Omental fat pad (tissue), 4 donors: ENCODE data around the gene PROKR1. TPM values are rescaled to one million over a fixed set of nuclear protein-coding genes. Genes with fewer than 3 reads are reported as not detected.

Experiments used
- ATAC-seq: fragments of 150-250 bp; one replicate; pipeline ENCODE4 v1.9.1; 2016; ENCODE audit warnings: mild to moderate bottlenecking, moderate library complexity; ENCODE audit not compliant: low FRiP score
- DNase-seq: peaks from one replicate; pipeline ENCODE4 v3.0.0-alpha.2; 2019; ENCODE audit warnings: low spot score
- total RNA-seq, 4 donors: library from RNA; depleted of rRNA; stranded (reverse); fragments of >200 nt; gene quantifications; one replicate each; pipeline ENCODE4 v1.1.0, GENCODE V29; 2016
- TF ChIP-seq, protein P1 (sequence below), 3 donors: fragments of 450-650 bp; IDR thresholded peaks; one replicate each; pipeline ENCODE4 v1.5.1; 2016 to 2017; ENCODE audit warnings: antibody characterized with exemption in 3 of 3, mild to moderate bottlenecking in 3 of 3, moderate library complexity in 2 of 3

The PROKR1 gene
- total RNA-seq, 4 donors from 2014 or later, result 0.46 to 3.6 (median 1.3) TPM

DNA sequence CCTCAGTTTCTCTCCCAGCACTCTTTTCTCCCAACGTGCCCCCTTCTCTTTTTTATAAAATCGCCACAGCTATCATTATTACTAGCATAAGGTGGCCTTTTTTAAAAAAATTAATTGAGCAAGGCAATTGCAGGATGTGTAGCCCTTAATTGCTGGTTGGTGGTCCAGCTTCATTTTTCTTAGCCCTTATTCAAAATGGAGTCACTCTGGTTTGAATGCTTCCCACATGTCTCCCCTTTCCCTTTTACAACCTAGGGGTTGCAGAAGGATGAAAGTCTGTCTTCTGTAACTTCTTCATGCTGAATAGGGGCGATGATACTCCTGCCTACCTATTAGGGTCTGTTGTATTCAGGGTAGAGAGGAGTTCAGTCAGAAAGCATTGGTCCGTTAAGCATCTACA, 36.6 kb upstream of the PROKR1 start:
- ATAC-seq (no peak), DNase-seq (no peak)
- TF ChIP-seq, protein P1, sequence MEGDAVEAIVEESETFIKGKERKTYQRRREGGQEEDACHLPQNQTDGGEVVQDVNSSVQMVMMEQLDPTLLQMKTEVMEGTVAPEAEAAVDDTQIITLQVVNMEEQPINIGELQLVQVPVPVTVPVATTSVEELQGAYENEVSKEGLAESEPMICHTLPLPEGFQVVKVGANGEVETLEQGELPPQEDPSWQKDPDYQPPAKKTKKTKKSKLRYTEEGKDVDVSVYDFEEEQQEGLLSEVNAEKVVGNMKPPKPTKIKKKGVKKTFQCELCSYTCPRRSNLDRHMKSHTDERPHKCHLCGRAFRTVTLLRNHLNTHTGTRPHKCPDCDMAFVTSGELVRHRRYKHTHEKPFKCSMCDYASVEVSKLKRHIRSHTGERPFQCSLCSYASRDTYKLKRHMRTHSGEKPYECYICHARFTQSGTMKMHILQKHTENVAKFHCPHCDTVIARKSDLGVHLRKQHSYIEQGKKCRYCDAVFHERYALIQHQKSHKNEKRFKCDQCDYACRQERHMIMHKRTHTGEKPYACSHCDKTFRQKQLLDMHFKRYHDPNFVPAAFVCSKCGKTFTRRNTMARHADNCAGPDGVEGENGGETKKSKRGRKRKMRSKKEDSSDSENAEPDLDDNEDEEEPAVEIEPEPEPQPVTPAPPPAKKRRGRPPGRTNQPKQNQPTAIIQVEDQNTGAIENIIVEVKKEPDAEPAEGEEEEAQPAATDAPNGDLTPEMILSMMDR (IDR thresholded peaks at IDR 0.05), result no peak

DNA sequence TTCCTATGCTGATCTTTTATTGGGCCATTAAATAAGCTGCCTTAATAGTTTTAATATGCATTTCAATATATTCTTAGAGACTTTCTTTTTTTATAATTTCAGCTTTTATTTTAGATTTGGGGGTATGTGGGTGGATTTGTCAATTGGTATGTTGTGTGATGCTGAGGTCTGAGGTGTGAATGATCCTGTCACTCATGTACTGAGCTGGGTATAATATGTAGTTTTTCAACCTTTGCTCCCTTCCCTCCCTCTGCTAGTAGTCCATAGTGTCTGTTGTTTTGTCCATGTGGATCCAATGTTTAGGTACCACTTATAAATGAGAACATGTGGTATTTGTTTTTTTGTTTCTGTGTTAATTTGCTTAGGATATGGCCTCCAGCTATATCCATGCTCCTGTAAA, 35.5 kb upstream of the PROKR1 start:
- TF ChIP-seq, protein P1 (IDR thresholded peaks at IDR 0.05), result no peak
- ATAC-seq, result no peak
- DNase-seq, result no peak

DNA sequence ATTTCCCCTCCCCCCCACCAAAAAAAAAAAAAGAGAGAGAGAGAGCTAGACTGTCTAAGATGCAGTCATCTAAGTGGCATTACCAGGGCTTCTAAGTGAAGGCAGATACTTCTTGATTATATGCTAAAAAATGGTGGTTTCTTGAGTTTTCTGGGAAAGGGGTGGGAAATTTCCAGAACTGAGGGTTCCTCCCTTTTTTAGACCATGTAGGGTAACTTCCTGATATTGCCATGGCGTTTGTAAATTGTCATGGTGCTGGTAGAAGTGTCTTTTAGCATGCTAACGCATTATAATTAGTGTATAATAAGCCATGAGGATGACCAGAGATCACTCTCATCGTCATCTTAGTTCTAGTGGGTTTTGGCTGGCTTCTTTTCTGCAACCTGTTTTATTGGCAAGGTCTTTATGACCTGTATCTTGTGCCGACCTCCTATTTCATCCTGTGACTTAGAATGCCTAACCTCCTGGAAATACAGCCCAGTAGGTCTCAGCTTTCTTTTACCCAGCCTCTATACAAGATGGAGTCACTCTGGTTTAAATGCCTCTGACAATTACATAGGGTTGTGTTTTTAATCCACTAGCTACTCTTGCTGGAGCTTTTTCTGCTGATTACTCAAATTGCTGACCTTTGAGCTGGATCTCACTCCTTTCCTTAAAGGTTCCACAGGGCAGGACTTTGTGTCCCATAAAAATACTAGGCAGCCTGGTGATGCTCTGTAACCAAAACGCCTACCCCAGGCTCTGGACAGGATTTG, 30.4 kb upstream of the PROKR1 start:
- ATAC-seq, result no peak
- no peak for DNase-seq
- TF ChIP-seq, protein P1 (IDR thresholded peaks at IDR 0.05), result no peak

DNA sequence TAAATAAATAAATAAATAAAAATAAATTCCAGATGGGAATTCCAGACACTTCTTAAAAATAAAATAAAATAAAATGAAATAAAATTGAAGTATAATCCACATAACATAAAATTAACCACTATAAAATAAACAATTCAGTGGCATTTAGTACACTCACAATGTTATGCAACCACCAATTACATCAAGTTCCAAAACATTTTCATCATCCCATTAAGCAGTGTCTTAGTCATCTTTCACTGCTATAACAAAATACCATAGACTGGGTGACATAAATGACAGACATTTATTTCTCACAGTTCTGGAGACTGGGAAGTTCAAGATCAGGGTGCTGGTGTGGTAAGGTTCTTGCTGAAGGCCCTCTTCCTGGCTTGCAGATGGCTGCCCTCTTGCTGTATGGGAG, 22.6 kb upstream of the PROKR1 start:
- DNase-seq, result no peak
- no peak for ATAC-seq
- TF ChIP-seq, protein P1 (IDR thresholded peaks at IDR 0.05), result no peak

DNA sequence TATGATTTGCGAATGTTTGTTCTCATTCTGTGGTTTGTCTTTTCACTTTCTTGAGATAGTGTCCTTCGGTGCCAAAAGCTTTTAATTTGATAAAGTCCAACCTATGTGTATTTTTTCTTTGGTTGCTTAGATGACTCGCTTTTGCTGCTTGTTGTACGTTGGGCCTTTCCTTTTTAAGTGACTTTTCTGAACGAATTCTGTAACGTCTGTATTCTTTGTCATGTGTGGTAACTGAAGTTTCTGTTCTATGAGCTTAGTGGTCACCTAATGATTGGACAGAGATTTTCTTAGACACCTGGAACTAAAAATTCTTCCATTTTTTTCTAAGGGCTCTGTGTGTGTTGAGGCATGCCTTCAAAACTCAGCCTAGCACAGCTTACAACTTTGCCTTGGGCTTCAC, 19.6 kb upstream of the PROKR1 start:
- DNase-seq, result no peak
- no peak for ATAC-seq
- TF ChIP-seq, protein P1 (IDR thresholded peaks at IDR 0.05), result no peak

DNA sequence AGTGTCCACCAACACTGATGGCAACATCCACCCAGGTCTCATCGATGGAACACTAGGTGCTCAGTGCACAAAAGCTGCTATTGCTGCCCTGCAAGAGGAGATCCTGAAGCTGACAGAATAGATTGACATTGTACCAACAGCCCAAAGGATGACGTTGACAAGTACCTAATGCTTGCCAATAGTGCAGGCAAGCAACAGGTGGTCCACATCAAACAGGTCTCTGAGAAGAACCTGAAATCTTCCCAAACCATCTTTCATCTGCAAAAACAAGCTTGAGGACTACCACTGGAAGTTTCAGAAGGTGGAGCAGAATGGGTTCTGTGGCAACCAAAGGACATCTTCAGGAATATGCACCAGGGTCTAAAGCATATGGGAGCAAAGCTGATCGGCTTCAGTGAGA, 15.8 kb upstream of the PROKR1 start:
- TF ChIP-seq, protein P1 (IDR thresholded peaks at IDR 0.05), result no peak
- ATAC-seq, result no peak

DNA sequence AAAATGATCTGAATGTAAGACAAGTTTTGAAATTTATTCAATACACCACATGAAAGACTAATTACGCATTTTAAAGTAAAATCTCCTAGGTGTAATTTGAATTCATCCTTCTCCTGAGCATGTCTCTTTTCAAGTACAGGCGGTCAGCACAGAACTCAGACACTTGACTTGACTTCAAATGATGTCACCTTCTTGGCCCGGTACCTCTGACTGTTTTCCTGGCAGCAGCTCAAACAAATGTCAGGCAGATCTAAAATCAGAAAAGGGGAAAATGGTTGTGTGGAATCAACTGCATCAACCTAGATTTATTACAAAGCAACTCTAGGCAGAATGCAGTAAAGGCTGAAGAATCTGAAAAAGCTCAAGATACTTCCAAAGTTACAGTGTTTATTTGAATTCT, 11.4 kb upstream of the PROKR1 start:
- TF ChIP-seq, protein P1 (IDR thresholded peaks at IDR 0.05), result no peak
- ATAC-seq (no peak), DNase-seq (no peak)

More for the DNA sequence above, 15.8 kb upstream of the PROKR1 start:
- DNase-seq, result no peak
